ENCODE results near the gene LENG1.

The LENG1 gene

DNA sequence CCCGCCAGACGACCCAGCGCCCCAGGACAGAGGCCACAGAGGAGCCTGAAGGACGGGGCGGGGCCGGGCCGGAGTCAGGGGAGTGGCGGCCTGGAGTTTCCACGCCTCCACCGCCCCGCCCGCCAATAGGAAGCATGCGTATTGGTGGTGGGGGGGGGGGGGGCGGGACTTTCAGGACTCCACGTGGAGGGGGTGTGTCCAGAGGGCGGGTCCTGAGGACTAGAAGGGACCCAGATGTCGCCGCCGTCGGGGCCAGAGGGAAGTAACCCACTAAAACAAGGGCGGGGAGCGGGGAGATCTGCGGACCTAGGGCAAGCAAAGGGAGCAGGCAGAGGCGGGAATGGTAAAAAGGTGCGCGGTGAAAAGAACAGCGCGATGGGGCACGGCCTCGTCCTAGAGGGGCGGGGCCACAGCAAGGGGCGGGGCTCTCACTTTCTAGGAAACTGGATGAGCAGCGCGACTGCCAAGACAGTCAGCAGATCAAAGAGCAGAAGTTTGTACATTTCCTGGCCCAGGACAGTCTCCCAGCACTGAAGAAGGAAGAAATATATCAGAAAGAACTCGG lies 2.8 kb upstream of the LENG1 start:
- DNase-seq (ENCODE audit: low read depth, low spot score), result no peak
- WGBS (ENCODE audit: insufficient coverage, insufficient read length), result no CpG with 5 or more reads among the region's 35 CpGs
- no peak overlapping the region for H3K27ac ChIP-seq (ENCODE audit: low read length)

DNA sequence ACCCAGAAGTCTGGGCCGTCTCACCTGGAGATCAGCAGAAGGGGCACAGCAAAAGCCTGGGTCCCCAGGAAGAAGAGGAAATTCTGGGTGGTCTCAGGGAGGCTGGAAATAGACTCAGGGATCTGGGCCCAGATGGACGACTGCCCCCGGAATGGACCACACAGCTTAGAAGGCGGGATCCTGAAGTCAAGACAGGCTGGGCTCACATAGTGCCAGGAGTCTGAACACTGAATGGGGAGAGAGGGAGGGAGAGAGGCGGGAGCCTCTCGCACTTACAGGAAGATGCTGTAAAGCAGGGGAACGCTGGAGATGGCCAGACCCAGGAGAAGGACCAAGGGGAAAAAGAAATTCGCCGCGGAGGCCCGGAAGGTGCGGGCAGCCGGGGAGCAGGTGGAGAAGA lies 1.3 kb upstream of the LENG1 start:
- no peak overlapping the region for H3K27ac ChIP-seq (ENCODE audit: low read length)
- H3K4me1 ChIP-seq (ENCODE audit: control insufficient read depth, insufficient read depth, low read length), result peaks cover 4% of the 10 kb centered on the region; the same call in 1 of the 2 replicates
- H3K27me3 ChIP-seq (ENCODE audit: control insufficient read depth, insufficient read depth, low read length), result no peaks in the 10 kb centered on the region
- no peak for DNase-seq (ENCODE audit: low read depth, low spot score)
- no peaks in the 10 kb centered on the region for H3K9me3 ChIP-seq (ENCODE audit: control insufficient read depth, insufficient read depth, low read length)
- peaks cover 7% of the 10 kb centered on the region for H3K36me3 ChIP-seq (ENCODE audit: control insufficient read depth, insufficient read depth, low read length)
- WGBS (ENCODE audit: insufficient coverage, insufficient read length), result no CpG with 5 or more reads among the region's 13 CpGs
- peak overlapping the region; percentile 65; the same call in 1 of the 2 replicates for H3K4me3 ChIP-seq (ENCODE audit: low read length)

More for the DNA sequence above, 2.8 kb upstream of the LENG1 start:
- Histone ChIP-seq H3K27me3 (ENCODE audit: control insufficient read depth, insufficient read depth, low read length) (no peaks in the 10 kb centered on the region), H3K4me3 (ENCODE audit: low read length) (peak overlapping the region; percentile 56; the same call in 1 of the 2 replicates), H3K9me3 (ENCODE audit: control insufficient read depth, insufficient read depth, low read length) (no peaks in the 10 kb centered on the region), H3K36me3 (ENCODE audit: control insufficient read depth, insufficient read depth, low read length) (no peaks in the 10 kb centered on the region), H3K4me1 (ENCODE audit: control insufficient read depth, insufficient read depth, low read length) (peaks cover 4% of the 10 kb centered on the region; the same call in 1 of the 2 replicates)

DNA sequence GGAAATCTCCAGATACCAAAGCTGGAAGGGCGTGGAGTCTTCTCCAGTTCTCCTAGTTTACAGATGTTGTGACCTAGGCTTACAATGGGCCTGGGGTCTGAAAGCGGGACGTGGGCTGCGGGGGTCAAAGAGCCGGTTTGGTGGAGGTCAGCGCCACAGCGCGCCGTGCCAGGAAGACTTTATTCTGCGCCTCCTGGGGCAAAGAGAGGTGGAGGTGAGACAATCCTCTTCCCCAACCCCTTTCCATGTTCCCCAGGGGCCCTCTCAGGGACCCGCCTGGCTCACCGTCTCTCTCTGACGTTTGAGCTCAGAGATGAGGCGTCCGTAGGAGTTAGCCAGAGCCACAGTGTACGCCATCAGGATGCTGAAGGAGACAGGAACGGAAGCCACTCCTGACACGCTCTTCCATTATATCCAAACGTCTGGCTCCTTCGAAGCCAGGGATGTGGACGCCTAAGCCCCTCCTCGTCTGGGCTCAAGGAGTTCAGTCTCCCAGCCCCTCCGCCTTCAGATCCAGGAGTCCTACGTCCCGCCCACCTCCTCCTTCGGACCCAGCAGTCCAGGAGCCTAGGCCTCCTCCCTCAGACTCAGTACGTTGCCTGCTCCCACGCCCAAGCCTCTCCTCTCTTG lies 776 bp upstream of the LENG1 start:
- no CpG with 5 or more reads among the region's 28 CpGs for WGBS (ENCODE audit: insufficient coverage, insufficient read length)
- no peak overlapping the region for H3K27ac ChIP-seq (ENCODE audit: low read length)

DNA sequence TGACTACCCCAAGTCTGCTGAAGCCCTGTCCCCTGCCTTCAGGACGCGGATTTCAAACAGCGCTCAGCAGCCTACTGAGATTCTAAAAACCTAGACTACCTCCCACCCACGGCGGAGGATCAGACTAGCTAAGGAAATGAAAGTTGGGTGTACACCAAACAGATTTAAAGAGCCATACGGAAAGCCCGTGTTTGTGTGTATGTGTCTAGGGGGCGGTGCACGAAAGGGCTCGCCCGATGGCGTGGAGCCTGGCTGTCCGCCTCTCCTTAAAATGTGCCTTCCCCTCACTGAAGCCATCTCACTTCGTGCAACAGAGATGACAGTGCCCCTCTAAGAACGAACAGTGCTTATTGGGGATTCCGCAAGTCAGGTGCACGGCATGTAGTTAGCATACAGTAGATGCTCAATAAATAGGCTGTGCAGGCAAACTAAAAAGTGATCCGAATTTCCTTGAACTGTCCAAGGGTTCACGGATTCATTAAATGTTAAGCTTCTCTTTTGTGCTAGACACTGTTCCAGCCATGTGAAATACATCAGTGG lies 639 bp downstream of the LENG1 start:
- DNase-seq (ENCODE audit: low read depth, low spot score), result no peak
- Histone ChIP-seq H3K9me3 (ENCODE audit: control insufficient read depth, insufficient read depth, low read length) (no peaks in the 10 kb centered on the region), H3K4me1 (ENCODE audit: control insufficient read depth, insufficient read depth, low read length) (peaks cover 2% of the 10 kb centered on the region; the same call in 1 of the 2 replicates), H3K36me3 (ENCODE audit: control insufficient read depth, insufficient read depth, low read length) (peaks cover 23% of the 10 kb centered on the region), H3K4me3 (ENCODE audit: low read length) (peak overlapping the region; percentile 84; the same call in 1 of the 2 replicates), H3K27ac (ENCODE audit: low read length) (no peak overlapping the region), H3K27me3 (ENCODE audit: control insufficient read depth, insufficient read depth, low read length) (no peaks in the 10 kb centered on the region)
- WGBS (ENCODE audit: insufficient coverage, insufficient read length), result no CpG with 5 or more reads among the region's 19 CpGs

More for the DNA sequence above, 776 bp upstream of the LENG1 start:
- peak overlapping the region; percentile 65; the same call in 1 of the 2 replicates for H3K4me3 ChIP-seq (ENCODE audit: low read length)
- H3K4me1 ChIP-seq (ENCODE audit: control insufficient read depth, insufficient read depth, low read length), result peaks cover 4% of the 10 kb centered on the region; the same call in 1 of the 2 replicates
- H3K9me3 ChIP-seq (ENCODE audit: control insufficient read depth, insufficient read depth, low read length), result no peaks in the 10 kb centered on the region
- peaks cover 11% of the 10 kb centered on the region for H3K36me3 ChIP-seq (ENCODE audit: control insufficient read depth, insufficient read depth, low read length)
- no peaks in the 10 kb centered on the region for H3K27me3 ChIP-seq (ENCODE audit: control insufficient read depth, insufficient read depth, low read length)
- DNase-seq (ENCODE audit: low read depth, low spot score), result no peak

DNA sequence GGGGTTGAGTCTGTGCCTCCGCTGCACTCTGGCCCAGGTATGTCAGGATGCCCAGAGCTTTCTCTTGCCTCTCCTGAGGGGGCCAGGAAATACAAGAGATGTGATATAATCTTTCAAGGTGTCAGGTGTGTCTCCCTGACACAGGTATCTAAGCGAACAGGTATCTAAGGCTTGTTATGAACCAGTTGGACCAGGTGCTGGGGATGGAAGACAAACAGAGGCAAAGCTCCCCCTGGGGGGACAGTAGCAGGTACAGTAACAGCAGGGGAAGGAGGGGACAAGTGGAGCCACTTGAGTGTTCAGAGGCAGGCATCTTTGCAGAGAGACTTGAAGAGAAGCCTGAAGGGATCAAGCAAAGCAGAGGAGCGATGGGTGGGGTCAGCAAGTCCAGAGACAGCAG lies 2.6 kb downstream of the LENG1 start:
- no peak for DNase-seq (ENCODE audit: low read depth, low spot score)
- no peaks in the 10 kb centered on the region for H3K27me3 ChIP-seq (ENCODE audit: control insufficient read depth, insufficient read depth, low read length)
- H3K27ac ChIP-seq (ENCODE audit: low read length), result no peak overlapping the region
- H3K9me3 ChIP-seq (ENCODE audit: control insufficient read depth, insufficient read depth, low read length), result no peaks in the 10 kb centered on the region
- peaks cover 2% of the 10 kb centered on the region; the same call in 1 of the 2 replicates for H3K4me1 ChIP-seq (ENCODE audit: control insufficient read depth, insufficient read depth, low read length)
- H3K36me3 ChIP-seq (ENCODE audit: control insufficient read depth, insufficient read depth, low read length), result peaks cover 41% of the 10 kb centered on the region
- no peak overlapping the region for H3K4me3 ChIP-seq (ENCODE audit: low read length)
- no CpG with 5 or more reads among the region's 3 CpGs for WGBS (ENCODE audit: insufficient coverage, insufficient read length)

DNA sequence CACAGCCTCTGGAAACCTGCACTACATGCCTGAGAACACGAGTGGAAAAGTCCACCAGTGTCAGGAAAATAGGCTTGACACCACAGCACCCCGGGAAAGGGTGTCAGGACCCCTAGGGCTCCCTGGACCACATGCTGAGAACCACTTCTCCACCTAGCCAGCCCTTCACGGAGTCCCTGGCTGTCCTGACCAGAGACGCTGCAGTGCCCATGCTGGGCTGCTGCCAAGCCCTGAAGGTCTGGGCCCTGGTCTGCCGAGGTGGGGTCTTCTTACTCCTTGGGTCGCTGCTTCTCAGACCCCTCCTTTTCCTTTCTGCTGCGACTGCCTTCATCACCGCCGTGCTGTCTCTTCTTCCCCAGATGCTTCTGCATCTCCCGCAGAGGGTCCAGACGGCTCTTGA lies 3.0 kb downstream of the LENG1 start:
- no peak overlapping the region for H3K4me3 ChIP-seq (ENCODE audit: low read length)
- H3K9me3 ChIP-seq (ENCODE audit: control insufficient read depth, insufficient read depth, low read length), result no peaks in the 10 kb centered on the region
- peaks cover 45% of the 10 kb centered on the region for H3K36me3 ChIP-seq (ENCODE audit: control insufficient read depth, insufficient read depth, low read length)
- no peaks in the 10 kb centered on the region for H3K27me3 ChIP-seq (ENCODE audit: control insufficient read depth, insufficient read depth, low read length)
- WGBS (ENCODE audit: insufficient coverage, insufficient read length), result no CpG with 5 or more reads among the region's 11 CpGs
- no peak for DNase-seq (ENCODE audit: low read depth, low spot score)
- H3K27ac ChIP-seq (ENCODE audit: low read length), result no peak overlapping the region
- no peaks in the 10 kb centered on the region for H3K4me1 ChIP-seq (ENCODE audit: control insufficient read depth, insufficient read depth, low read length)

DNA sequence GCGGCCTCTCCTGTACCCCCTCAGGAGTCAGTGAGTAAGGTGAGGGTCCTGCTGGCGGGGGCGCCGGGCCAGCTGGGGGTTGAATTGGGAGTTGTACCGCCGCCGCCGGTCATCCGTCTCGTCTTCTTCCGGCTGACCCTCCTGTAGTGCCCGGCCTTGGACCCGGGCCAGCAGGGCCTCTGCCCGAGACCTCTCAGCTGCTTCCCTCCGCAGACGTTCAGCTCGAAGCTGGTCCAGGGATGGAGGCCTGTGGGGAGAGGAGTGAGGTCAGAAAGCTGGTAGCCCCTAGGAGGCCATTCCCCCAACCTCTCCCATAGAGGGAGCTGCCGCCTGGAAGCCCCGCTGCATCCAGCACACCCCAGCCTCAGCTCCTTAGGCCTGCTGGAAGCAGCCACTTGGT lies 3.8 kb downstream of the LENG1 start:
- H3K27ac ChIP-seq (ENCODE audit: low read length), result no peak overlapping the region
- H3K36me3 ChIP-seq (ENCODE audit: control insufficient read depth, insufficient read depth, low read length), result peaks cover 48% of the 10 kb centered on the region
- no peaks in the 10 kb centered on the region for H3K9me3 ChIP-seq (ENCODE audit: control insufficient read depth, insufficient read depth, low read length)
- DNase-seq (ENCODE audit: low read depth, low spot score), result no peak
- no peaks in the 10 kb centered on the region for H3K27me3 ChIP-seq (ENCODE audit: control insufficient read depth, insufficient read depth, low read length)
- no peak overlapping the region for H3K4me3 ChIP-seq (ENCODE audit: low read length)
- no CpG with 5 or more reads among the region's 19 CpGs for WGBS (ENCODE audit: insufficient coverage, insufficient read length)
- H3K4me1 ChIP-seq (ENCODE audit: control insufficient read depth, insufficient read depth, low read length), result no peaks in the 10 kb centered on the region

DNA sequence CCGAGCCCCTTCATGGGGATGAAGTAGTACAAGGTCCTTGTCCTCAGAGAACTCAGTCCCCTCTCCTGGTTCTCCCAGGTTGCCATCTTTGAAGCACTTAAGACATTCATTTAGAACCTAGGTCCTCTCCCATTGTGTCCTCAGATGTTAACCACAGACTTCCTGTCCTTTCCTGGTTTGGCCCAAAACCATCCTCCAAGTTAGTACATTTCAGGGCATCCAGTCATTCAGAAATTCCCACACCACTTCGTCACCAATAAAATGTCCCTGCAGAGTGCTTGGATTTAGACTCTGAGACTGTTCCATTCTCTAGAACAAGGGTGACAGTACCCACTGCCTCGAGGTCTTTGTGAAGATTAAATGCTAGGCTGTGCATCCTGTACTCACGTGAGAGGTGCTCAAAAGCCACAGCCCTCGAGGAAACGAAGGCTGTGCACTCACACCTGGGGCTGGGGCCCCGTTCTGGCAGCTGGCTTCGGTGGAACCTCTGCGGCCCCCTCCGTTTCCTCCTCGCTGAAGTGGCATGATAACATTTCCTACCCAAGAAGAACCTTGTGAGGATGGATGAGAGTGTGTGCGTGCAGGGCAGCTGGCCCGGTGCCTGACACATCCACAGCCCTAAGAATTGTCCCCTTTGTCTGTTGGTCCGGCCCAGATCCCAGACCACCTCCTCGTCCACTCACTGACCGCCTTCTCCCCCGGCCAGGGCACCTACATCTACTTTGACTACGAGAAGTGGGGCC lies 4.7 kb downstream of the LENG1 start:
- WGBS (ENCODE audit: insufficient coverage, insufficient read length), result no CpG with 5 or more reads among the region's 18 CpGs
- Histone ChIP-seq H3K9me3 (ENCODE audit: control insufficient read depth, insufficient read depth, low read length) (no peaks in the 10 kb centered on the region), H3K27me3 (ENCODE audit: control insufficient read depth, insufficient read depth, low read length) (no peaks in the 10 kb centered on the region), H3K4me3 (ENCODE audit: low read length) (no peak overlapping the region), H3K36me3 (ENCODE audit: control insufficient read depth, insufficient read depth, low read length) (peaks cover 55% of the 10 kb centered on the region), H3K27ac (ENCODE audit: low read length) (no peak overlapping the region), H3K4me1 (ENCODE audit: control insufficient read depth, insufficient read depth, low read length) (no peaks in the 10 kb centered on the region)
- no peak for DNase-seq (ENCODE audit: low read depth, low spot score)

DNA sequence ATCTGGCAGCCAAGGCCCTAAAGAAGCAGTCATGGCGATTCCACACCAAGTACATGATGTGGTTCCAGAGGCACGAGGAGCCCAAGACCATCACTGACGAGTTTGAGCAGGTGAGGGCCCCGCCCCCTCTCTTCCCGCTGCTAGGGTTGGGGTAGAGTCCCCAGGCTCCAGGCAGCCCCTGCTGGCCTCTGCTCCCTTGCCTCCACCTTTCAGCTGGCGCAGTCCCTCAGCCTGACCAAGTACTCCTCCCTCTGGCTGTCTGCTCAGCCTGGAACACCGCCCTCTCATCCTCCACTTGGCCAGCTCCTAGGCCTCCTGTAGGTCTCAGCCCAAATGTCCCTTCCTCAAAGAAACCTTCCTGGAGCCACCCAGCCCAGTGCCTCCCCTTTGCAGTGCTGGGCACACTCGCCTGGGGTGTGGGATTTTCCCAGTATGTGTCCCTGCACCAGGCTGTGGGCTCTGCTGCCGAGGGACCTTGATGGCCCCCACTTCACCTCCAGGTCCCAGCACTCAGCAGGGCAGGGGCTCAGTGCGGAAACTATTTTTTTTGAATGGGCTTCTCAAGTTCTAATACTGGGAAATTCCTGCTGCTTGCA lies 5.7 kb downstream of the LENG1 start:
- H3K27me3 ChIP-seq (ENCODE audit: control insufficient read depth, insufficient read depth, low read length), result no peaks in the 10 kb centered on the region
- no CpG with 5 or more reads among the region's 10 CpGs for WGBS (ENCODE audit: insufficient coverage, insufficient read length)
- peaks cover 62% of the 10 kb centered on the region for H3K36me3 ChIP-seq (ENCODE audit: control insufficient read depth, insufficient read depth, low read length)
- H3K4me3 ChIP-seq (ENCODE audit: low read length), result no peak overlapping the region
- no peaks in the 10 kb centered on the region for H3K4me1 ChIP-seq (ENCODE audit: control insufficient read depth, insufficient read depth, low read length)
- DNase-seq (ENCODE audit: low read depth, low spot score), result no peak
- no peak overlapping the region for H3K27ac ChIP-seq (ENCODE audit: low read length)
- no peaks in the 10 kb centered on the region for H3K9me3 ChIP-seq (ENCODE audit: control insufficient read depth, insufficient read depth, low read length)

DNA sequence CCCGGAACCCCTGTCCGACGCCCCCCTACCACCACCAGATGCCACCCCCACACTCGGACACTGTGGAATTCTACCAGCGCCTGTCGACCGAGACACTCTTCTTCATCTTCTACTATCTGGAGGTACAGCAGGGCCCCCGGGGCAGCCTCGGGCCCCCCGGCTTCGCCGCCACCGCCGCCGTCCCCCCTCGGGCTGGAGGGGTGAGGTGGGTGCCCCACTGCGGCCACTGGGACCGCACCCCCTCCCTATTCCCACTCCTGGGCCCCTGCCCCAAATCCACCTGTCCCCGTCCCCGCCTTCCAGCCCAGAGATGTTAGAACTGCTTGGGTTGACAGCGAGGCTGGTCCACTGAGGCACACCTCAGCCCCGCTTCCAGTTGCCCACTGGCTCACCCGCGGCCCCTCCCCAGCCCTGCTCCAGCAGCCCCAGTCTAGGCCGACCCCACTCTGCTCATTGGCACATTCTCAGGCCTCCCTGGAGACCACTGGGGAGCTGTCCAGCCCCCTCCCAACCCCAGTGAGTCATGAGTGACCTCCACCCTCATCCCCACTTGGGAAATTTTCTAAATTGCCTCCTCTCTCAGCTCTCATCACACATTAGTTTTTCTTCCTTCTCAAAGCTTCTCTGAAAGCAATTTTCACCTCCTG lies 6.5 kb downstream of the LENG1 start:
- no peak overlapping the region for H3K4me3 ChIP-seq (ENCODE audit: low read length)
- no peaks in the 10 kb centered on the region for H3K9me3 ChIP-seq (ENCODE audit: control insufficient read depth, insufficient read depth, low read length)
- no peak overlapping the region for H3K27ac ChIP-seq (ENCODE audit: low read length)
- no CpG with 5 or more reads among the region's 25 CpGs for WGBS (ENCODE audit: insufficient coverage, insufficient read length)
- peaks cover 65% of the 10 kb centered on the region for H3K36me3 ChIP-seq (ENCODE audit: control insufficient read depth, insufficient read depth, low read length)
- H3K27me3 ChIP-seq (ENCODE audit: control insufficient read depth, insufficient read depth, low read length), result no peaks in the 10 kb centered on the region
- no peak for DNase-seq (ENCODE audit: low read depth, low spot score)
- no peaks in the 10 kb centered on the region for H3K4me1 ChIP-seq (ENCODE audit: control insufficient read depth, insufficient read depth, low read length)

All from iPS DF 6.9 (cell line).